MM.1S (cell line): ENCODE results near the gene DHRSX.

Source experiments
- EZH2 ChIP-seq: fragments of 300-600 bp; sonication (generic); optimal IDR thresholded peaks from 2 replicates; pipeline ENCODE3; 2017; ENCODE audit warnings: low read depth, mild to moderate bottlenecking, antibody characterized with exemption, low read length, mixed read lengths
- EZH2phosphoT487 ChIP-seq: fragments of 300-600 bp; sonication (generic); IDR thresholded peaks from 2 replicates; pipeline ENCODE4 v1.6.1; 2018; ENCODE audit warnings: antibody characterized with exemption, low read length
- TF ChIP-seq, protein P1 (sequence below): fragments of 300-600 bp; sonication (generic); IDR thresholded peaks from 2 replicates; pipeline ENCODE4 v1.5.1; 2016; ENCODE audit warnings: antibody characterized with exemption, low read length, mixed read lengths

DNA sequence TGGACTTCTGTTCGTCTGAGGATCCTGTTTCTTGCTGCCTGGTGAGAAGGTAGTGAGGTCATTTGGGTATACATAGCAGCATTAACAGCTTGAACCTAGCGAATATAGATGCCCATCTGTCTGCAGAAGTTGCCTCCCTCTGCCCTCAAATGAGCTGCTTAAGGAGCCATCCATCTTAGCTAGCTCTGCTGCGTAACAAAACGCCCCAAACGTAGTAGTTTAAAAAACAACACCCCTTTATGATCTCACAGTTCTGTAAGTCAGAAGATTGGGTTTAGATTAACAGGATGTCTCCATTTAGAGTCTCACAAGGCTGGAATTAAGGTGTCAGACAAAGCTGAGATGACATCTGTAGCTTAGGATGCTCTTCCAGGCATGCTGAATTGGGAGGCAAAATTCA is 185.3 kb downstream of the DHRSX start:
- no peak for TF ChIP-seq EZH2
- TF ChIP-seq, protein P1, sequence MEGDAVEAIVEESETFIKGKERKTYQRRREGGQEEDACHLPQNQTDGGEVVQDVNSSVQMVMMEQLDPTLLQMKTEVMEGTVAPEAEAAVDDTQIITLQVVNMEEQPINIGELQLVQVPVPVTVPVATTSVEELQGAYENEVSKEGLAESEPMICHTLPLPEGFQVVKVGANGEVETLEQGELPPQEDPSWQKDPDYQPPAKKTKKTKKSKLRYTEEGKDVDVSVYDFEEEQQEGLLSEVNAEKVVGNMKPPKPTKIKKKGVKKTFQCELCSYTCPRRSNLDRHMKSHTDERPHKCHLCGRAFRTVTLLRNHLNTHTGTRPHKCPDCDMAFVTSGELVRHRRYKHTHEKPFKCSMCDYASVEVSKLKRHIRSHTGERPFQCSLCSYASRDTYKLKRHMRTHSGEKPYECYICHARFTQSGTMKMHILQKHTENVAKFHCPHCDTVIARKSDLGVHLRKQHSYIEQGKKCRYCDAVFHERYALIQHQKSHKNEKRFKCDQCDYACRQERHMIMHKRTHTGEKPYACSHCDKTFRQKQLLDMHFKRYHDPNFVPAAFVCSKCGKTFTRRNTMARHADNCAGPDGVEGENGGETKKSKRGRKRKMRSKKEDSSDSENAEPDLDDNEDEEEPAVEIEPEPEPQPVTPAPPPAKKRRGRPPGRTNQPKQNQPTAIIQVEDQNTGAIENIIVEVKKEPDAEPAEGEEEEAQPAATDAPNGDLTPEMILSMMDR = no peak
- TF ChIP-seq EZH2phosphoT487 = no peak
